Tongue (tissue), 2 donors: Measurements from ENCODE around the gene DENND6A. TPM values are rescaled to one million over a fixed set of nuclear protein-coding genes. Genes with fewer than 3 reads are reported as not detected.
"Not testable (repeated sequence)": the region's sequence is repeated elsewhere in the genome, so short reads cannot be mapped to it uniquely, and the experiment has no call there.

ENCODE experiments used
- DNase-seq: peaks from one replicate; pipeline ENCODE4 v3.0.0-alpha.2; 2015
- total RNA-seq: library from RNA; depleted of rRNA; stranded (reverse); fragments of >200 nt; gene quantifications from one replicate; pipeline ENCODE4 v1.2.3, GENCODE V29; 2014

Gene DENND6A
- total RNA-seq: 25.7 TPM

- DNase-seq: peak; percentile 98
Observed at GRCh38 chr3:57692396-57693147, at the start of gene DENND6A. DENND6A (minus strand) TSS chr3:57693077; CDS start chr3:57693018, 59 bp downstream.

- no peak for DNase-seq
Observed at GRCh38 chr3:57740027-57740426, 47.1 kb upstream of the DENND6A start.

- DNase-seq: no peak
Observed at GRCh38 chr3:57738391-57738790, 45.5 kb upstream of the DENND6A start.

GRCh38 chr3:57737840-57738239 lies 45.0 kb upstream of the DENND6A start:
- no peak for DNase-seq

- DNase-seq: no peak
Observed at GRCh38 chr3:57735405-57735804, 42.5 kb upstream of the DENND6A start.

GRCh38 chr3:57733790-57734189 lies 40.9 kb upstream of the DENND6A start:
- DNase-seq: no peak

GRCh38 chr3:57731311-57731710 lies 38.4 kb upstream of the DENND6A start:
- DNase-seq: no peak

GRCh38 chr3:57730682-57731081 lies 37.8 kb upstream of the DENND6A start:
- no peak for DNase-seq

- DNase-seq: no peak
Observed at GRCh38 chr3:57729334-57730045, 36.6 kb upstream of the DENND6A start.

GRCh38 chr3:57727106-57727505 lies 34.2 kb upstream of the DENND6A start:
- DNase-seq: no peak

GRCh38 chr3:57726397-57726796 lies 33.5 kb upstream of the DENND6A start:
- DNase-seq: no peak

GRCh38 chr3:57718118-57718517 lies 25.2 kb upstream of the DENND6A start:
- DNase-seq: no peak

- no peak for DNase-seq
Observed at GRCh38 chr3:57717205-57717868, 24.5 kb upstream of the DENND6A start.

GRCh38 chr3:57715686-57716085 lies 22.8 kb upstream of the DENND6A start:
- DNase-seq: no peak

GRCh38 chr3:57709559-57709958 lies 16.7 kb upstream of the DENND6A start:
- peak; percentile 16 for DNase-seq

- DNase-seq: no peak
Observed at GRCh38 chr3:57709031-57709430, 16.2 kb upstream of the DENND6A start.

- DNase-seq: no peak
Observed at GRCh38 chr3:57706462-57706861, 13.6 kb upstream of the DENND6A start.

GRCh38 chr3:57705351-57705750 lies 12.5 kb upstream of the DENND6A start:
- DNase-seq: not testable (repeated sequence)

GRCh38 chr3:57701781-57702180 lies 8.9 kb upstream of the DENND6A start:
- no peak for DNase-seq

GRCh38 chr3:57700737-57701136 lies 7.9 kb upstream of the DENND6A start:
- no peak for DNase-seq

GRCh38 chr3:57699591-57699990 lies 6.7 kb upstream of the DENND6A start:
- no peak for DNase-seq

- peak; percentile 22 for DNase-seq
Observed at GRCh38 chr3:57696801-57697321, 4.0 kb upstream of the DENND6A start.

- DNase-seq: no peak
Observed at GRCh38 chr3:57694146-57694545, 1.3 kb upstream of the DENND6A start.
